ENCODE data around the gene DDTL.

Gene DDTL

GRCh38 chr22:24006207-24006913 lies 39.7 kb downstream of the DDTL start:
- no peak for DNase-seq (ENCODE audit: low read depth)

DNA sequence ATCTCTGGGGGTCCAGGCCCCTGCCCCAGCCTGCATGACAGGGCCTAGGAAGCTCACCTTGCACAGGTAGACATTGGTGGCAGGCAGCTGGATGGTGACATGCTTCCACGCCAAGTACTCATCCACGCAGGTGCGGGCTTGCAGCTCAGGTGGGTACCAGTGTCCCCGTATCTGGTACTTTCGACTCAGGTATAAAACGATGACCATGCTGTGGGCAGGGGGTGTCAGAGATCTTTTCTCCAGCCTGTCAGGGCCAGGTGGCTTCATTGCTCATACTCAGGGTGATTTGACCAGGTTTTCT lies 40.2 kb downstream of the DDTL start:
- DNase-seq (ENCODE audit: low read depth): no peak

GRCh38 chr22:24007253-24008021 lies 40.7 kb downstream of the DDTL start:
- DNase-seq (ENCODE audit: low read depth): no peak

DNA sequence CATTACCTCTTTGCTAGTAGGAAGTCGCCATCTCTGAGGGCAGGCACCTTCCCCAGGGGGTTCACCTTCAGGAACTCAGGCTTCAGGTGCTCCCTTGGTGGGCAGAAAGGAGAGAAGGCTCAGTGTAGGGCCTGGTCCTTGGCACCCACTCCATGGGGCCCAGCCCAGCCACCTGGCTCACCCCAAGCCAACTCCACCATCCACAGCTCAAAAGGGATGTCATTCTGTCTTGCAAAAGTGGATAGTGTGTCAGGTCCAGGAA lies 41.3 kb downstream of the DDTL start:
- DNase-seq (ENCODE audit: low read depth): no peak

GRCh38 chr22:24008381-24009226 lies 41.9 kb downstream of the DDTL start:
- DNase-seq (ENCODE audit: low read depth): no peak

DNA sequence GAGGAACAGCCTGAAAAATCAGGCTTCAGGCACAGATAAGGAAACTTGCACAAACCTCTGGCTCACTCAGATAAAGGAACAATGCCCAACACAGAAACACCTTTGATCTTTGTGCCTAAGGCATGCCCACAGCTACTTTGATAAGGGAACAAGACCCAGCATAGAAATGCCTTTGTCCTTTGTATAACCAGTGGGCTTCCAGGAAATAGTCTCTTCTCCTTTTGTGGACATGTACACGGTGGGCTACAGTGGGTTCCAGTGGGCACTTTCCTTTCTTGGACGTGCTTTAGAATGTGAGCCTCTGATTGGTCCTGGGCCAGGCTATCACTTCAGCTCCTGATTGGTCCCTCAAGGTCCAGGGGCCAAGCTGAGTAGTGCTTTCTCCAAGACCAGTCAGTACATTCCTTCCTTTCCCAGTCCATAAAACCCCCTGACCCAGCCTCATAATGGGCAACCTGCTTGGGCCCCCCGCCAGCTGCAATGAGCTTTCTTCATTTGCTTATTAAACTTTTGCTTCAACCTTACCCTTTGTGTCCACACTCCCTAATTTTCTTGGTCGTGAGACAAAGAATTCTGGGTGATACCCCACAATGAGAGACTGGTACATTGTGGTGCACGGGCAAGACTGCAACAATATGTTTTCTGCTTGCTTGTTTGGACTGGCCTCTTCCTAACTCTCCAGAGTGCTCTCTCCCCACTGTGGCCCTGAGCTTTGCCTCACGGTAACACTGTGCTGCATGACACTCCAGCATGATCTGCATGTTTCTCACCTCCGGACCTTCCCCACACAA lies 42.7 kb downstream of the DDTL start:
- DNase-seq (ENCODE audit: low read depth): no peak

- no peak for DNase-seq (ENCODE audit: low read depth)
Observed at GRCh38 chr22:24010018-24010391, 43.3 kb downstream of the DDTL start.

DNA sequence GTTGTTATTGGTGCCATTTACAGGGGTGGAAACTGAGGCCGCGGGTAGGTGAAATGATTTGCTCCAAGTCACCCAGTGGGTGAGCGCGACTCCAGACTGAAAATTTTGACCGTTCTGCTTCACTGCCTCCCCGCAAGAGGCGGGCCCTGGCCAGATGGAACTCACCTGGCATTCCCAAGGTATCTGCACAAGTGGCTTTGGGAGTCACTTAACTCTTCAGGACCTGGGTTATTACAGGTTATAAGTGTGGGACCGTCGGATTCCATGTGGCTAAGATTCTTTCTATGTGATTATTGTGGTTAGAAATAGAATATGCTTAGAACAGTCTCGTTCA lies 45.0 kb downstream of the DDTL start:
- no peak for DNase-seq (ENCODE audit: low read depth)

DNA sequence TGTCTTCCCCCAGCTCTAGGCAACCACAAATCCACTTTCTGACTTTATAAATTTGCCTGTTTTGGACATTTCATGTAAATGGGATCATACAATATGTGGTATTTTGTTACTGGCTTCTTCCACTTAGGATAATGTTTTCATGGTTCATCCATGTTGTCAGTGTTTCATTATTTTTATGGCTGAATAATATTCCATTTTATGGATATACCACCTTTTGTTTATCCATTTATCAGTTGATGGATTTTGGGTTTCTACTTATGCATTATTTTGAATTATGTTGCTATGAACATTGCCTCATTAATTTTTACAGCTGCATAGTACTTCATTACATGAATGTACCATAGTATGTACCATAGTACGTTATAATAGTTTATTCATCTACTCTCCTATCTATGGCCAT lies 49.5 kb downstream of the DDTL start:
- no peak for DNase-seq (ENCODE audit: low read depth)

- no peak for DNase-seq (ENCODE audit: low read depth)
Observed at GRCh38 chr22:24021304-24021703, 54.6 kb downstream of the DDTL start.

Data from HS-5 (cell line).